IMR-90 (cell line): Measurements from ENCODE around the gene BATF2. TPM values are rescaled to one million over a fixed set of nuclear protein-coding genes. Genes with fewer than 3 reads are reported as not detected.

ENCODE experiments used
- ATAC-seq: fragments of 200-7000 bp; cut with Tn5 transposase; 2 replicates; pipeline ENCODE4 v1.9.1; 2020; ENCODE audit warnings: low read depth, mild to moderate bottlenecking, moderate library complexity
- BruUV-seq: library from RNA; stranded (reverse); fragments of 400-500 nt; replicated peaks from 2 replicates; lab custom pipeline; 2021; lab: Mats Ljungman, UMichigan
- CTCF ChIA-PET: fragments of 300-600 bp; formaldehyde crosslinking; extraction: SDS; loops from one replicate; lab custom pipeline; 2021; ENCODE audit warnings: antibody characterized with exemption; lab: Yijun Ruan, JAX
- POLR2A ChIA-PET: fragments of 300-600 bp; sonication (Branson Sonifier 250); formaldehyde crosslinking; loops from one replicate; lab custom pipeline; 2022; ENCODE audit warnings: antibody characterized with exemption; ENCODE audit not compliant: unreplicated experiment; lab: Charles Lee
- DNase-seq: peaks from one replicate; pipeline ENCODE4 v3.0.0; 2013
- H2AFZ ChIP-seq: replicated peaks from 2 replicates; pipeline ENCODE3; 2013; ENCODE audit warnings: low read length, mild to moderate bottlenecking; ENCODE audit not compliant: poor library complexity
- H2AK5ac ChIP-seq: 2 replicates; pipeline ENCODE4 v1.6.1; 2013; ENCODE audit warnings: low read depth, low read length, inconsistent platforms
- H2AK9ac ChIP-seq: replicated peaks from 2 replicates; pipeline ENCODE3; 2013; ENCODE audit warnings: mild to moderate bottlenecking, low read depth, low read length, moderate library complexity; ENCODE audit not compliant: poor library complexity
- H2BK120ac ChIP-seq: 2 replicates; pipeline ENCODE4 v1.6.1; 2013; ENCODE audit warnings: low read depth, low read length, inconsistent platforms
- H2BK15ac ChIP-seq: 3 replicates; pipeline ENCODE4 v1.6.1; 2013; ENCODE audit warnings: low read depth, low read length, inconsistent platforms
- H2BK20ac ChIP-seq: 2 replicates; pipeline ENCODE4 v1.6.1; 2013; ENCODE audit warnings: low read depth, mild to moderate bottlenecking, inconsistent platforms, low read length, moderate library complexity
- H2BK5ac ChIP-seq: 2 replicates; pipeline ENCODE4 v1.6.1; 2013; ENCODE audit warnings: mild to moderate bottlenecking, low read depth, low read length, inconsistent platforms; ENCODE audit not compliant: poor library complexity, severe bottlenecking
- H3K14ac ChIP-seq: replicated peaks from 2 replicates; pipeline ENCODE4 v1.6.1; 2013; ENCODE audit warnings: low read depth, low read length, inconsistent platforms
- H3K18ac ChIP-seq: 2 replicates; pipeline ENCODE4 v1.6.1; 2013; ENCODE audit warnings: low read depth, low read length, control low read depth
- H3K23ac ChIP-seq: 2 replicates; pipeline ENCODE4 v1.6.1; 2013; ENCODE audit warnings: low read depth, low read length, inconsistent platforms
- H3K27ac ChIP-seq: 2 replicates; pipeline ENCODE4 v1.5.1; 2013; ENCODE audit warnings: mild to moderate bottlenecking, control low read depth, low read length; ENCODE audit not compliant: insufficient read depth
- H3K27me3 ChIP-seq: 2 replicates; pipeline ENCODE4 v1.6.1; 2013; ENCODE audit warnings: low read length; ENCODE audit not compliant: control insufficient read depth, insufficient read depth
- H3K36me3 ChIP-seq: 2 replicates; pipeline ENCODE4 v1.6.1; 2013; ENCODE audit warnings: low read length, mixed read lengths; ENCODE audit not compliant: control insufficient read depth, insufficient read depth
- H3K4ac ChIP-seq: 2 replicates; pipeline ENCODE4 v1.6.1; 2013; ENCODE audit warnings: low read depth, low read length, inconsistent platforms
- H3K4me1 ChIP-seq: 2 replicates; pipeline ENCODE4 v1.6.1; 2013; ENCODE audit warnings: low read length, mixed read lengths; ENCODE audit not compliant: control insufficient read depth, insufficient read depth
- H3K4me2 ChIP-seq: 2 replicates; pipeline ENCODE4 v1.6.1; 2013; ENCODE audit warnings: low read depth, mild to moderate bottlenecking, control low read depth, low read length, moderate library complexity
- H3K4me3 ChIP-seq: 2 replicates; pipeline ENCODE4 v1.5.1; 2013; ENCODE audit warnings: low read depth, mild to moderate bottlenecking, control low read depth, low read length, moderate library complexity; ENCODE audit not compliant: insufficient read depth
- H3K56ac ChIP-seq: 2 replicates; pipeline ENCODE4 v1.6.1; 2013; ENCODE audit warnings: low read length, inconsistent platforms; ENCODE audit not compliant: insufficient read depth; ENCODE audit errors: extremely low read depth
- H3K79me1 ChIP-seq, 2 experiments: 2 replicates each; pipeline ENCODE4 v1.6.1; 2013; ENCODE audit warnings: low read length in 2 of 2, inconsistent platforms in 1 of 2, low read depth in 1 of 2
- H3K9ac ChIP-seq: 2 replicates; pipeline ENCODE4 v1.6.1; 2013; ENCODE audit warnings: low read depth, low read length, control low read depth
- H3K9me1 ChIP-seq: 2 replicates; pipeline ENCODE4 v1.6.1; 2013; ENCODE audit warnings: low read length, inconsistent platforms; ENCODE audit not compliant: insufficient read depth
- H3K9me3 ChIP-seq: 2 replicates; pipeline ENCODE4 v1.6.1; 2013; ENCODE audit warnings: low read length; ENCODE audit not compliant: control insufficient read depth, insufficient read depth
- H4K20me1 ChIP-seq: 2 replicates; pipeline ENCODE4 v1.6.1; 2013; ENCODE audit warnings: low read length, inconsistent platforms; ENCODE audit not compliant: insufficient read depth
- H4K5ac ChIP-seq: 2 replicates; pipeline ENCODE4 v1.6.1; 2013; ENCODE audit warnings: mild to moderate bottlenecking, low read depth, low read length, control low read depth
- H4K8ac ChIP-seq, 2 experiments: 2 replicates each; pipeline ENCODE4 v1.6.1; 2013; ENCODE audit warnings: low read depth in 2 of 2, low read length in 2 of 2, control low read depth in 1 of 2, inconsistent platforms in 1 of 2
- H4K91ac ChIP-seq: 2 replicates; pipeline ENCODE4 v1.6.1; 2013; ENCODE audit warnings: low read depth, low read length, inconsistent platforms; ENCODE audit not compliant: insufficient read depth
- BHLHE40 ChIP-seq: fragments of 150-350 bp; IDR thresholded peaks from 2 replicates; pipeline ENCODE4 v1.6.1; 2016; ENCODE audit warnings: mild to moderate bottlenecking, low read depth, low read length
- CHD1 ChIP-seq: IDR thresholded peaks from 2 replicates; pipeline ENCODE4 v1.6.1; 2012; ENCODE audit warnings: low read depth, low read length, improper control_type of control experiment
- FOS ChIP-seq: fragments of 150-350 bp; IDR thresholded peaks from 2 replicates; pipeline ENCODE4 v1.6.1; 2016; ENCODE audit warnings: low read depth, low read length
- MAZ ChIP-seq: IDR thresholded peaks from 2 replicates; pipeline ENCODE4 v1.6.1; 2012; ENCODE audit warnings: low read depth, mild to moderate bottlenecking, low read length, improper control_type of control experiment, moderate library complexity, borderline replicate concordance
- POLR2A ChIP-seq: IDR thresholded peaks from 2 replicates; pipeline ENCODE4 v1.6.1; 2012; ENCODE audit warnings: mild to moderate bottlenecking, low read depth, low read length
- RAD21 ChIP-seq: IDR thresholded peaks from 2 replicates; pipeline ENCODE4 v1.6.1; 2012; ENCODE audit warnings: low read length, improper control_type of control experiment
- RCOR1 ChIP-seq: IDR thresholded peaks from 2 replicates; pipeline ENCODE4 v1.6.1; 2012; ENCODE audit warnings: mild to moderate bottlenecking, low read length, improper control_type of control experiment; ENCODE audit not compliant: insufficient replicate concordance
- RFX5 ChIP-seq: IDR thresholded peaks from 2 replicates; pipeline ENCODE4 v1.8.0; 2012; ENCODE audit warnings: low read depth, mild to moderate bottlenecking, low read length, moderate library complexity
- WGBS, 2 experiments: methylation state at CpG; one replicate each; pipeline versions ENCODE4 v1.1.5 to v1.1.7; 2013; ENCODE audit warnings: missing lambda C conversion rate in 2 of 2; ENCODE audit not compliant: insufficient read length in 1 of 2; ENCODE audit errors: extremely low coverage in 2 of 2; 5-methylcytosine and 5-hydroxymethylcytosine counted together
- dilution Hi-C: fragments of 300-500 bp; cut with HindIII; formaldehyde crosslinking; loops from one replicate; pipeline ENCODE4 v1.14.3; 2018; ENCODE audit warnings: low sequenced_read_pairs; ENCODE audit not compliant: unreplicated experiment
- in situ Hi-C: fragments of 300-500 bp; cut with MboI; formaldehyde crosslinking; loops from 3 replicates; pipeline ENCODE4 v1.14.3; 2019; ENCODE audit warnings: low sequenced_read_pairs, inconsistent platforms, mixed read lengths
- intact Hi-C: fragments of 100-400 bp; cut with micrococcal nuclease; formaldehyde crosslinking; loops from 2 replicates; pipeline ENCODE4 v1.10.0; 2022
- polyA plus RNA-seq, 3 experiments: library from polyadenylated mRNA; depleted of rRNA; stranded (reverse); fragments of >200 nt; gene quantifications; 2 replicates each; pipeline ENCODE4 v1.2.3, GENCODE V29; 2012; ENCODE audit warnings: low replicate concordance in 1 of 3
- total RNA-seq: library from RNA; depleted of rRNA; stranded (reverse); fragments of >200 nt; gene quantifications from 2 replicates; pipeline ENCODE4 v1.2.3, GENCODE V29; 2012
- TF ChIP-seq, protein P1 (sequence below): fragments of 150-350 bp; IDR thresholded peaks from 2 replicates; pipeline ENCODE4 v1.6.1; 2017; ENCODE audit warnings: mild to moderate bottlenecking, antibody characterized with exemption, low read length, low read depth

The BATF2 gene
- total and polyA plus RNA-seq, 2 of the 4 experiments (the other 2 are of a cell fraction), result 0.36 to 1.2 TPM

DNA sequence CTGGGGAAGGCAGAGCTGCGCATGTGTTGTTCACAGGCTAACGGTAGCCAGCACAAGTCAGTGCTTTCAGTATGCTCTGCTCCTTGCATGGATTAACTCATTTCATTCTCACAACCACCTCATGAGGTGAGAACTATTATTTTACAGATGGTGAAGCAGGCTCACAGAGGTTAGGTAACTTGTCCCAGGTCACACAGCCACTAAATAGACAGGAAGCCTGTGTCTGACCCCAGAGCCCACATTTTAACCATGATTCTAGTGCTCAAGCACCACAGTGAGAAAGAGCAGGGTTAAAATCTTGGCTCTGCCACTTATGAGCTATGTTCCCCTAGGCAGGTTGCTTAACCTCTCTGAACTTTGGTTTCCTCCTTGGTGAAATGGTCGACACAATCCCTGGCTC lies 24.2 kb upstream of the BATF2 start:
- DNase-seq, result no peak
- CTCF ChIA-PET, result no interaction called here

More for the DNA sequence above, 24.2 kb upstream of the BATF2 start:
- in situ Hi-C loops, result no loop called here
- Histone ChIP-seq H3K4ac (no peak overlapping the region), H3K4me2 (no peak overlapping the region), H3K4me1 (no peaks in the 10 kb centered on the region), H4K8ac (no peak overlapping the region), H3K18ac (no peak overlapping the region), H3K9me1 (peaks cover 18% of the 10 kb centered on the region), H2AFZ (no peak overlapping the region), H3K27me3 (no peaks in the 10 kb centered on the region), H4K5ac (no peak overlapping the region), H3K27ac (no peak overlapping the region), H2BK120ac (no peak overlapping the region), H3K14ac (no peak overlapping the region), H2BK15ac (no peak overlapping the region), H3K23ac (no peak overlapping the region; the same call in 1 of the 2 replicates), H4K91ac (no peak overlapping the region), H3K9ac (no peak overlapping the region), H4K20me1 (no peaks in the 10 kb centered on the region), H3K79me1 (peaks cover 8 to 18% of the 10 kb centered on the region in 2 experiments), H3K56ac (no peak overlapping the region), H3K4me3 (no peak overlapping the region), H2AK9ac (no peak overlapping the region), H2AK5ac (no peak overlapping the region), H3K36me3 (peaks cover 11% of the 10 kb centered on the region), H3K9me3 (no peaks in the 10 kb centered on the region), H2BK20ac (no peak overlapping the region), H2BK5ac (no peak overlapping the region)
- dilution Hi-C loops, result no loop called here
- BruUV-seq, result no TSS peak
- intact Hi-C loops, result no loop called here
- no CpG with 5 or more reads among the region's 3 CpGs for WGBS, 2 experiments
- no peak for ATAC-seq
- POLR2A ChIA-PET, result no interaction called here
- TF ChIP-seq MAZ, result no peak
- no peak for TF ChIP-seq RCOR1
- no peak for TF ChIP-seq POLR2A
- TF ChIP-seq, protein P1, sequence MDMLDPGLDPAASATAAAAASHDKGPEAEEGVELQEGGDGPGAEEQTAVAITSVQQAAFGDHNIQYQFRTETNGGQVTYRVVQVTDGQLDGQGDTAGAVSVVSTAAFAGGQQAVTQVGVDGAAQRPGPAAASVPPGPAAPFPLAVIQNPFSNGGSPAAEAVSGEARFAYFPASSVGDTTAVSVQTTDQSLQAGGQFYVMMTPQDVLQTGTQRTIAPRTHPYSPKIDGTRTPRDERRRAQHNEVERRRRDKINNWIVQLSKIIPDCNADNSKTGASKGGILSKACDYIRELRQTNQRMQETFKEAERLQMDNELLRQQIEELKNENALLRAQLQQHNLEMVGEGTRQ, result no peak
- TF ChIP-seq BHLHE40, result no peak
- no peak for TF ChIP-seq RFX5
- TF ChIP-seq FOS, result no peak
- no peak for TF ChIP-seq RAD21
- no peak for TF ChIP-seq CHD1
